Subcutaneous adipose tissue (tissue), 4 donors: ENCODE data around the gene NLK. TPM values are rescaled to one million over a fixed set of nuclear protein-coding genes. Genes with fewer than 3 reads are reported as not detected.

ENCODE experiments used
- CTCF ChIP-seq: fragments of 450-650 bp; IDR thresholded peaks from one replicate; pipeline ENCODE4 v1.5.1; 2016; ENCODE audit warnings: low read depth, mild to moderate bottlenecking, control low read depth, antibody characterized with exemption, moderate library complexity
- total RNA-seq, 4 donors: library from RNA; depleted of rRNA; stranded (reverse); fragments of >200 nt; gene quantifications; one replicate each; pipeline ENCODE4 v1.1.0, GENCODE V29; 2016

NLK gene
- total RNA-seq, 4 donors from 2014 or later, result 18.1 to 33.4 (median 22.8) TPM

GRCh38 chr17:28076144-28076543 lies 33.7 kb downstream of the NLK start:
- no peak for TF ChIP-seq CTCF

- no peak for TF ChIP-seq CTCF
Measured at GRCh38 chr17:28078341-28079229, 36.1 kb downstream of the NLK start.

- no peak for TF ChIP-seq CTCF
Measured at GRCh38 chr17:28081467-28081866, 39.0 kb downstream of the NLK start.

- TF ChIP-seq CTCF, result no peak
Measured at GRCh38 chr17:28085766-28086165, 43.3 kb downstream of the NLK start.

GRCh38 chr17:28086519-28086918 lies 44.0 kb downstream of the NLK start:
- no peak for TF ChIP-seq CTCF

- no peak for TF ChIP-seq CTCF
Measured at GRCh38 chr17:28087743-28088142, 45.3 kb downstream of the NLK start.

GRCh38 chr17:28090551-28090950 lies 48.1 kb downstream of the NLK start:
- TF ChIP-seq CTCF, result no peak
